Activated CD4-positive, alpha-beta T cell treated with anti-CD3 and anti-CD28 coated beads, Interleukin-2, Interleukin-6, amounts not matched to agents 100 ng/mL and 50 ng/mL, durations not matched to agents 16 hours and 8 hours (primary cell): ENCODE data around the gene BCR.

Experiments
- DNase-seq: peaks from one replicate; pipeline ENCODE4 v3.0.0-alpha.2; 2020

Gene BCR

DNA sequence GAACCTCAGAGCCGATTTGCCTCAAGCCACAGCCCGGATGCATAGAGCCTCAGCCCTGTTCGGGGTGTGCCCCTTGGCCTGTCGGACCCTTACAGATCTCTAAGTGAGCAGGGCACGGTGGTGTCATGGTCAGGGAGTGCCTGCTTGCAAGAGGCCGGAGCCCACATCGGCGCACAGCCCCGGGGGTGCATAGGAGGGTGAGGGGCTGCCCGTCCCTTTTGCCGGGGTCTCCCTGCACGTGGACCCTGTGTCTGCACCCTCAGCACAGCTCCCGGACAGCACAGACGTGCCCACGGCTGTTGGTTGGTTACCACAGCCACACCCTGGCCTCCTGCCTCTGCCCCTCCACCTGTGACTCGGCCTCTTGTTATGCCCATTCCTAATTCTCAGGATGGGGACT is 28.5 kb upstream of the BCR start:
- no peak for DNase-seq

DNA sequence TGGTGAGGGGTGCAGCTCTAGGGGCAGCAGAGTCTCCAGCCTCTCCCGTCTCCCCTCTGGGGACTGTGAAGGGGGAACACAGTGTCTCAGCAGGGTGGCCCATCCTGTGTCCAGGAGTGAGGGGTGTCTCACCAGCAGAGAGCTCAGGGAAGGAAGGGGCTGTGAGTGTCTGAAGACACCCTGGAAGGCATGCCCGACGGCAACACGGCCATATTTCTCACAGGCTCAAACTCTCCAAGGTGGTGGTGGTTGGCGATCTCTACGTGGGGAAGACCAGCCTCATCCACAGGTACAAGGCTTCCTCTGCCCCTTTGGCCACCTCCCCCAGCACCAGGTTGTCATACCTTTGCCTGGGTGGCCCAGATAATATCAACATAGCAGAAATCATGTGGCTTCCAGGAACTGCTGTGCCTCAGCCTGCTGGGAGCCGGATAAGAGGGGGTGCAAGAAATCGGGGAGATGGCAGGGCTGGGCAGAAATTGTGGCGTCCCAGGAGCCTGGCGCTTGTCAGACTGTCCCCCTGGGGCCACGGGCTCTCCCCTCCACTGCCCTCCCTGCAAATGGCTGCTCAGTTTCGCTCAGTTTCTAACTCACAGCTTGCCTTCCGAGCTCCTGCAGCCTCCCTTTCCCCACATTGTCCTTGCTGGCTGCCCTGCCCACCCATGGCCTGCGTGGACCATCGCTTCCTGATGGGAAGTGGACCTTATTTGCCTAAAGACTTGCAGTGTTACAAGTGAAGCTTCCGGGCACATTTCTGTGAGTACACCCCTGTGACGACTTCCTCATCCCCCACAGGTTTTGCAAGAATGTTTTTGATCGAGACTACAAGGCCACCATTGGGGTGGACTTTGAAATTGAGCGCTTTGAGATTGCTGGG is 27.8 kb upstream of the BCR start:
- no peak for DNase-seq

DNA sequence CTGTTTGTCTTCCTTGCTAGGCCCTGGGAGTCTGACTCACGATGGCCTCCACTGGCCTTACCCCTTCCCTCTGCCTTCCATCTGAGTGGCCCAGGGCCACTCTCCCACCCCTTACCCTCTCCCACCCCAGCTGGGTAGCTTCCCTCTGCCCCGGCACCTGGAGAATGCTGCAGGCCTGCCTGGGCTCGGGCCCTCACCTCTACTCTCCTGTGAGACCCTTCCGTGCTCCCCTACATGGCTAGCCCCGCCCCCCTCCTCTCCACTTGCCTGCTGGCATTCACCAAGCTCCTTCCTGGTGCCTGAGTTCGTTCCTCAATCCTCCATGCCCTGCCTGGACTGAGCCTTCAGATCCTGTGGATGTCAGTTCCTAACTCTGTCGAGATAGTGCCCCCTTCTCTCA is 26.3 kb upstream of the BCR start:
- no peak for DNase-seq

DNA sequence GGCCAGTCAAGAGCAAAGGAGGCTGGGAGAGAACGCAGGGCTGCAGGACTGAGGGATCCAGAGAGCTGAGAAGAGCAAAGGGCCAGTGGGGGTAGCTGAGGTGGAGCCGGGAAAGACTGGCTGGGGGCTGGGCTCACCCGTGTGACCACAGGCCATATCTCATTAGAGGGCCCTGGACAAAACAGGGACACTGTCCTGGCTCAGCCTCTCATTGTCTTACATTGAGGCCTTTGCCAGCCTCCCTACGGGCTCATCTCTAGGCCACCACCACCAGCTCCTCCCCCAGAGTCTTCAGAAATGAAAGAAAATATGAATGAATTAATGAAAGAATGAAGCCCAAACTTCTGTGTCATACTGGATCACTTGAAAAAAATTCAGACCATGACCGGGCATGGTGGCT is 25.8 kb upstream of the BCR start:
- no peak for DNase-seq

DNA sequence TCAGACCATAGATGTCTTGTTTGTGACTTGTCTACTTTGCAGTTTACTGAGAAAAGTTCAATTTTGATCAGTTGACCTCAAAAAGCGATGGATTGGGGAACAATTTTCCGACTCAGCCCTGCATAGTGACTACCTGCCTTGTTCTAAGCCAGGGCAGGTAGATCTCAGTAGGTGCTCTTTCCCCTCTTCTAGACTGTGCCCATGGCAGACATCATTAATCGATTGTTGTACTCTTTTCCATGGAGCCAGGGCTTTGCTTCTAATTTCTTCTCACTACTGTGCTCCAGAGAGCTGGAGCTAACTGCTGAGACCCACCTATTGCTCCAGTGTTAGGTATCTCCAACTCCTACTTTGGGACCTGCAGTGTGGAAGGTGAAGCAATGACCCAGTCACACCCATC is 25.2 kb upstream of the BCR start:
- no peak for DNase-seq

DNA sequence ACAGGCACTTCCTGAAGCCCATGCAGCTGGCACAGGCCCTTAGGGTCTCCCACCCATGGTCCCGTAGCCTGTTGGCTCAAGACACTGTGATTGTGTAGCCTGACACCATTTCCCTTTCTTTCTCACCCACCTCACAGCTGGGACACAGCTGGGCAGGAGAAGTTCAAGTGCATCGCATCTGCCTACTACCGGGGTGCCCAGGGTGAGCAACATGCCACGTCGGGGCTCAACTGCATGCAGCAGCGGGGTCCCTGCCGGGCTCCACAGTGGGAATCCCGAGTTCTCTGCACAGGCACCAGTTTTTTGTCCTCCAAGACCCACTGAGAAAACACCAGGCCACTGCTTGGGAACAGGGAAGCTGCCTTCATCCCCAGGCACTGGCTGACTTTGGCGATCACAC is 24.5 kb upstream of the BCR start:
- no peak for DNase-seq

DNA sequence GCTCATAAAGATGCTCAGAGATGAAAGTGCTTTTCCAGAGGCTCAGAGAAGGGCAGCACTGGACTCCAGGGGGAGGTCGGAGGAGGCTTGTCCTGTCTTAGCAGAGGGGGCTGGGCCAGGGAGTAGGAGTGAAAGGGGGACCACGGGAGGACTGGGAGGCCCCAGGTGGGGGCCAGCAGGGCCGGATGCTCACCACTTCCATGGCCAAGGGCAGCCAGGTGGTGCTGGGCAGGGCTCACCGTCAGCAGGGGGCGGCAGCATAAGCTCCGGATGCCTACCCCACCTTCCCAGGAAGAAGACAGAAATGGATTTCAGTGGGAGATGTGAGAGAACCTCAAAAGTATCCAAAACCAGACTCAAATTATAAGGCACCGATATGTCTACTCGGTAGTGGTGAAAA is 24.0 kb upstream of the BCR start:
- DNase-seq: no peak

DNA sequence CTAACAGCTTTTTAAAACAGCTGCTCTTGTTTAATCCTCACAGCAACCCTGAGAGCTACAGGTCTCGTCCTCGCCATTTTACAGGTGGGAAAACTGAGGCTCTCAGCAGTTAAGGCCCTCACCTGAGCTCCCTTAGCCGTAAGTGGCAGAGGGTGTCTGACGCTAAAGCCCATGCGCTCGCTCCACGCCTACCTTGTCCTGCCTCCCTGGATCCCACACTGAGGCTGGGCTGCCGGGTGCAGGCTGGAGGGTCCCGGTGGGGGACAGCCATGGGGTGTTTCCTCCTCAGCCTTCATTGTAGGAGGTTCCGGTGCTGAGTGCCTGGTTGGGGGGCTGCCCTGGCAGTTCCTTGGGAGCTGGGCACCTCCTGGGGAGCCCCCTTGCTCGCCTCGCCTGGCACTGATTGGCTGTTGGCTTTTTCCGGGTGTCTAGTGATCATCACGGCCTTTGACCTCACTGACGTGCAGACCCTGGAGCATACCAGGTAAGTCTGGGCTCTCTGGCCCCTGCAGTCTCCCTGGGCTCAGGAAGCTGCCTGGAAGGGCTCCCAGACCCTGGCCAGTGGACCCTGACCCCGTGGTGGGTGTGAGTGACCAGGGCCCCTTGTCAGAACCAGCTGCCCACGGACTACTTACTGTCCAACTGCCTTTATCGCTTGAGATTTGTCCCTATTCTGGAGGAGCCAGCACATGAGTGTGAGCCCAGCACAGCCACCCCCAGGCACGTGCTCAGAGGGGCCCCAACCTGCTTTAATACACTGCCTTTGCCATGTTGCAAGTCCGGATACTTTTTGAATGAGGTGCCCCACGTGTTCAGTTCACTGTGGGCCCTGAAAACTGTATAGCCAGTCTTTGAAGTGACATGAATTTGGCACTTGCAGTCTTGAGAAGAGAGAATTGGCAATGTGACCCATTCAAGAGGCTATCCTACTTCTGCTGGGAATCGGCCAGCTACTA is 22.5 kb upstream of the BCR start:
- DNase-seq: no peak

DNA sequence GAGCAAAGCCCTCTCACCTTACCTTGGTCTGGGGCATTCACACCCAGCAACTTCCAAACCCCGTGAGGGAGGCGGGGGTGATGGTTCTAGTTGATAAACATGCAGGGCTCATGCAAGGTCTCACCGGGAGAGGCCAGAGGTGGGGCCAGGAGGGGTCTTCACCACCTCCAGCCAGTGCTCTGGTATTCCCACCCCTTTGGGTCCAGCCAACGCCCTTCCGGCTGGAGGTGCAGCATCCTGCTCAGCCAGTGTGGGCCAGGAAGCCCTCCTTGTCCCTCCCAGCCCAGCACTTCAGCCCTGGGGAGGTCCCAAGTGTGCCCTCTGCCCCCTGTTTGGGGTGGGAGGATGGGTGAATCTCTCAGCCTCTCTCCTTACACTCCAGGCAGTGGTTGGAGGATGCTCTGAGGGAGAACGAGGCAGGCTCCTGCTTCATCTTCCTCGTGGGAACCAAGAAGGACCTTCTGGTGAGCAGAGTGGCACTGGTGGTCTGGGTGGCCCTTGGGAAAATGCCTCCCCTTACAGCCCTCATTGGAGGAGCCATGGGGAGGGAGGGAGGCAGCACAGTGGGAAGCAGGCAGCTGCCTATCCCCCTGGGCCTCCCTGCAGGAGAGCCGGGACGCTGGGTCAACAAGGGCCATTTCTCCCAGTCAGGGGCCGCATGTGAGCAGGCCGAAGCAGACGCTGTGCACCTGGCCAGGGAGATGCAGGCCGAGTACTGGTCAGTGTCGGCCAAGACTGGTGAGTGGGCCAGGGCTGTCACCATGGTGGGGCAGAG is 21.6 kb upstream of the BCR start:
- DNase-seq: no peak

DNA sequence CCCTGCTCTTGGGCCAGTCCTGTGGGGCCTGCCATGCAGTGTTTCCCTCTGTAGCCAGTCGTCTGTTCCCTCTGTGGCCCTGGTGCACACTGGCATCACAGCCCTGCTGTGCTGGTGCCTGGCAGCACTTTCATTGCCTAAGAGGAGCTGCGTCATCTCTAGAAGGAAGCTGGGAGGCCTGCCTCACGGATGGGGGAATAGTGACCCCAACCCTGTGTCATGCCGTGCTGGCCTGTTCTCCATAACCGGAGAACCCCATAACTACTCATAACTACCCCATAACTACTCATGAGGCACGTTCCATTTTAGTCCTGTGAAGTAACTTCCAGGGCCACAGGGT is 21.0 kb upstream of the BCR start:
- DNase-seq: no peak

DNA sequence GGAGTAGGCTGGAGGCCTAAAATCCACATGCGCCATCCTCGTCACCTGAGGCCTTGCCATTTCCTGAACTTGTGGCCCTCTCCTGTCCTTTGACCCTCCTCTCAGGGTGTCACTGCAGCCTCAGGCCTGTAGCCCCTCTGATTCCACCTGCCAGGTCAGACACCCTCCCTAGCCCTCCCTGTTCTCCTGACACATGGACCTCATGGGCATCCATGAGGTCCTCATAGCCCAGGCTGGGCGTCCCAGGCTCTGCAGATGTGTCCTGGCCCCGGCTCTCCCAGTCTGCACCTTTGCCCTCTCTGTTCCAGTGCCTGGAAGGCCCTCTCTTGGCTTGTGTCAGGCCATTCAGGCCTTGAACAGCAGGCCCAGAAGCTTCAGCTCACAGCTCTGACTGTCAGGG is 19.3 kb upstream of the BCR start:
- DNase-seq: no peak

DNA sequence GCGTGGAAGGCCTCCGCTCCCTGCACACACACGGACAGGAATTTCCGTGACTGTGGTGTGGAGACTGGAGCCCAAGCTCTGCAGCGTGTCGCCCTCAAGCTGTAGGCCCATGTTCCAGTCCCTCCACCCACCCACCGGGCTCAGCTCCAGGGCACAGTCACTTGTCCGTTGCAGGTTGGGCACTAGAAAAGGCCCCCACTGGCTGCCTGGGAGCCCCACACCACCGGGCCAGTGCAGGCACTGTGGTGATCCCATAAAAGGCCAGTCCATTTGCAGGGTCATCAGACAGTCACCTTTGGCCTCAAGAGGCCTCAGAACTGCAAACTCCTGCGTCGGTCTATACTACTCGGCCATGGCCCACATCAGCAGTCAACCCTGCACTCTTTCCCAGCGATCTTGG is 18.7 kb upstream of the BCR start:
- no peak for DNase-seq

DNA sequence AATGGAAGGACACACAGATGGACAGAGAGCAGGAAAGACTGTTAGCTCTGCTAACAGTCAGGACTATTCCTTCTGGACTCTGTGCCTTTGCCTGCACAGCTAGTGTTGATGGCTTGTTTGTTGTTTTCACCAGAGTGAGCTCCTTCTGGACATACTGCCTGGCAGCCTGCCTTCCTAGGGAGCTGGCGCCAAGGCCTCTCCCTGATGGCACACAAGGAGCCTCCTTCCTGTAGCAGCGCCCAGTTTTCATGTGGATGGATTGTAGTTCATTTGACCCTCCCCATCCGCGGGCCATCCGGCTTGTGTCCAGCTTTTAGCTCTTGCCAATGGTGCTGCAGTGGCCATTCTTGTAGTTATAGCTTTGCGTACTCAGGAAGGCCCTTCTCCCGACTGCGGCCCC is 16.6 kb upstream of the BCR start:
- DNase-seq: no peak

DNA sequence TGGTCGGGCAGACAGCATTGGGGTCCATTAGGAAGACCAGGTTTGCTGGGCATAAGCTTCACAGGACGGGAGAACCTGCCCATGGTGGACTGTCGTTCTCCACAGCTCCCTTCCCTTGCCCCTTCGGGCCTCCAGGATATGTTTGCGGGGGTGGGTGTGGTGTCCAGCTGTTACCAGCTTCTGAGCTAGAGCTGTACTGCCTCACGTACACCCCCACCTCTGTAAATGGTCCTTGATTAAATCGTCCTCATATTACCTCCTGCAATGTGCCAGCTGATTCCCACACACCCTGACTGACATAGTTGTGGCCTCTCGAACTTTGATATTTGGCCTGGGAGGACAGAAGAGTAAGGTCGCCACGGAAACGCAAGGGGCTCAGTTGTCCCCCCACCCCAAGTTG is 16.2 kb upstream of the BCR start:
- DNase-seq: no peak

DNA sequence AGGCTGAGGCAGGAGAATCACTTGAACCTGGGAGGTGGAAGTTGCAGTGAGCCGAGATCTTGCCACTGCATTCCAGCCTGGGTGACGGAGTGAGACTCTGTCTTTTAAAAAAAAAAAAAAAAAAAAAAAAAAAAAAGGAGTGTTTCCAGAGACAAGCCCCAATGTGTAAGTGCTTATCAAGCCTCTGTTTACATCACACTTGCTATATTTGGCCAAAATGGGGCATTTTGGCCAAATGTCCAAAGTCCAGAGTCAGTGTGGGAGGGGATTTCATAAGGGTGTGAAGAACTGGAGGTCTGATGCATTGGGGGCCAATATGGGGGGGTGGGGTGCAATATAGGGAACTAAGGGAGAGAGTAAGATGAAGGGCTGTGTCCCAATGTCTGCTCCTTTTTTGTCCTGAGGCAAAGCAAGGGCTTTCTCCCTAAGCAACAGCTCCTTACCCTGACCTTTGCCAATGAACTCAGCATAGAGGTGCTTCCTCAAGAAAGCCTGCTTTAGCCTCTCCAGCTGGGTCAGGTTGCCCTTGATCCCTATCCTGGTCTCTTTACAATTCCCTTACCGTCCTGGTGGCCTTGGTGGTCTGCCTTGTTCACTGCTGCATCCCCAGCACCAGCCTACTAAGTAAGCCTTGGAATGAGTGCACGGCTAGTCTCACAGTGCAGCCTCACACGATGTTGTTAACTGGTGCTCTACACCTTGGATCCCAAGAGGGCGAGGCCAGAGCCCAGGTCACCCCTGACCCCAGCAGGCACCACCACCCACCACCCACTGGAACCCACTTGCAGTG is 14.1 kb upstream of the BCR start:
- no peak for DNase-seq

DNA sequence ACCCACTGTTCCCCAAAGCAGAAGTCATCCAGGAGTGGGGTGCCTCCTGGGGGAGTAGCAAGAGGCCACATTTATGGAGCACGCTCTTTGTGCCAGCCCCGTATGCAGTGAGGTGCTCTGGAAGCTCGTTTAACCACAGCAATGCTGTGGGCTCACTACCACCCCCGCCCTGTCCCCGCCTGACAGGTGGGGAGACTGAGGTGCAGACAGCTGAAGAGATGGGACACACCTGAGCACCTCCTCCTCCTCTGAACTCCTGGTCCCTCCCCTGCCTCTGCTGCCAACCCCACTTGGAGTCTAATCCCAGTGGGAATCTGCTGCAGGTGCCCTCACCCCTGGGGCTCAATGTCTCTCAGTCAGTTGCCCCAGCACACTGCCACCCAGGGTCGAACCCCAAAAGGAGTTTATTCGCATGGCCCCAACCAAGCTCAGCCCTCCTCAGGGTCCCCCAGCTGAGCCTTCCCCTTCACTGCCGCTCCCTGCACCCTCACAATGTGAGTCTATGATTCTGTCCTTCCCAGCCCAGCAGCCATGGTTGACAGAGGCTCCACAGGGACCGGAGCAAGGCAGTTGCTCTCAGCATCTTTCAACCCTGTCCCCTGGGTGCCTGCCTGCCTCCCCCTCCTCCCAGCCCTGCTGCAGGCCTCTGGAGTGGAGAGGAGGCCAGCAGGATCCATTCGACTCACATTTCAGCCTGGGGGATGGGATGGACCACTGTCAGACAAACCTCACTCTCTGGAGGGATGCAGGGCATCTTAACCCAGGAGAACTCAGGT is 13.3 kb upstream of the BCR start:
- DNase-seq: no peak

DNA sequence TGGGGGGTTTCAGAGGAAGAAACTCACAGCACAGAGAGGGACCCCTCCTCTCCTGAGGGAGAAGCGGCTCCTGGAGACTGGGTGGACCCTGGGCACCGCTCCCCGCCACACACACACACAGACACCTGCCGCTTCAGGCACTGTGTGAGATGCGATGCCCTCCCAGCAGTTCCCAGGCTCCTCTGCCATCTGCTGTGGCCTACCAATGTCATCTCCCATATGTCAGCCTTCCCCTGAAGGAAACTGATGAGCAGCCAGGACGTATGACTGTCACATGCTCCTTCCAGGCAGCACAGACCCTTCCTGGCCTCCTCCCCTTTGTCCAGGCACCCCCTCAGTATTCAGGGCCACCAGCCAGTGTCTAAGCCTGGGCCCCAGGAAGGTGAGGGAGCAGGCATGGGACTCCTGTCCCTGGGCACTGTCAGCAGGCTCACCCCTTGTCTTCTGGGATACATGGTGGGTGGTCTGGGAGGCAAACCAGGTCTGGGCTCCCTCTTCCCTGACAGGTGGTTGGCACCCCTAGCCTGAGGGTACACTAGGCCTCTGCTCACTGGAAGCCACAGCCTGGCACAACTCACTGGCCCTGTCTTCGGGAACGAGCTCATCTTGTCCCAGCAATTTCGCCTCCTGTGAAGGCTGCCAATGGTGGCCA is 11.8 kb upstream of the BCR start:
- no peak for DNase-seq

DNA sequence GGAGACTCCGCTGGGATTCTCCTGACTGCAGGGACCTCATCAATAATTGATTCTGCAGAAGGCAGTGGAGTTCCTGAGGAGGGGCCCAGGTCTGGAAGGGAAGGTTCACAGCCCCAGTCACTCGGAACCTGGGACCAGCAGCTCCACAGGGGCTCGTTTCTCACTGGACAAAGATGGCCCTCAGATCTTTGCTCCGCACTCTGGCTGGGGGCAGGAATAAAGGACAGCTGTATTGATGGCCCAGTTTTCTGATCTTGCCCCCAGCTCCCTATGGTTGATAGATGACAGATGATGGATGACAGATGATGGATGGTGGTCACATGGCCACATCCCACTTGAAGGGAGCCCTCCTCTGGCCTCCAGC is 11.3 kb upstream of the BCR start:
- DNase-seq: no peak

DNA sequence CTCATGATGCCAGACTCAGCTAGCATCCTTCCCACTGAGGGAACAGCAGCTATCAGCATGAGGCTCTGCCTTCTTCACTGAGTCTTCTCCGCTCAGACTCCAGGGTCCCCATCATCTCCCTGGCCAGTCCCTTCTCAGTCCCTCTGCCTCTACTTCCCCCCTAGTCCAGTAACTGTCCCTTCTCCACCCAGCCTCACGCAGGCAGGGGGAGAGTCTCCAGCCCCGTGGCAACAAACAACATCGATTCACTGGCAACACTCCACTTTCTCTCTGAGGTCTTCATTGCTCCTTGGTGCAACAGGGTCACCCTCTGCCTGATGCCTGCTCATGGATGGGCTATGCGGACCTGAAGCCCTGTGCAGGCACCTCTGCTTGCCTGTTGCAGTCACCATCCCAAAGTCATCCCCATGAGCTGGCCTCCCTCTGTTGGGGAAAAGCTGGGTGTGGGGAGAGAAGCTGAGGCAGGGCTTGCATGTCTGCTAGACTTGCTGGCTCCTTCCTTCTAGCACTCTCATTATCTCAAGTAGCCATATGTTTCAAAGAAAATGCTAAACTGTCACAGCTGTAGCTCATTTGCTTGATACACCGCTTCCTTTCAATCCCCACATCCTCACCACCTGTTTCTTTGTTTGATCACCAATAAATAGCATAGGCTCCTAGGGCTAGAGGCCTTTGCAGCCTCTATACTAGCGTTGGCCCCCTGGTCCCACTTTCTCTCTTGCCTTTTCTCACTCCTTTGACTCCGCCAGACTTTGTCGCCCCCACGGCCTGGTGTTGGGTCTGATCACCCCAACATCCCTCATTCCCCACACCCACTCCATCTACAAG is 4.3 kb upstream of the BCR start:
- DNase-seq: no peak

DNA sequence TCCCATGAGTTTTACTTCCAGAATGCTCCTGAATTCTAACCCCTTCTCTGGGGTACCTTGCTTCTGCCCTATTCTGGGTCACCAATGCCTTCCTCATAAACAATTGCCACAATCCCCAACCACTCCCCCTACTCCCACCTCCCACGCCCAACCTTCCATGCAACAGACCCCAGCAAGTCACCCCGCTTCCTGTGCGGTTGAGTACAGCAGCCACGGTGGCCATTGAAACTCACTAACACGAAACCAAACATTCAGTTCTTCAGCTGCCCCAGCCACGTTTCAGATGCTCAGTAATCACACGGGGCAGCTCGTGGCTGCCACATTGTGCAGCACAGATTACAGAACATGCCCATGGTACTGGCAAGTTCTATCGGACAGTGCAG is 3.7 kb upstream of the BCR start:
- DNase-seq: peak; percentile 12
